K562 (cell line): ENCODE results near the gene MEGF11. TPM values are rescaled to one million over a fixed set of nuclear protein-coding genes. Genes with fewer than 3 reads are reported as not detected.
"Not testable (repeated sequence)": the region's sequence is repeated elsewhere in the genome, so short reads cannot be mapped to it uniquely, and the experiment has no call there.

ENCODE experiments used
- ATAC-seq: fragments of 200-7000 bp; cut with Tn5 transposase; 3 replicates; pipeline ENCODE4 v1.9.1; 2020; ENCODE audit warnings: moderate library complexity
- BruUV-seq: library from RNA; stranded (reverse); fragments of 400-500 nt; replicated peaks from 2 replicates; lab custom pipeline; 2021; lab: Mats Ljungman, UMichigan
- CTCF ChIA-PET: fragments of 300-600 bp; formaldehyde crosslinking; extraction: SDS; loops from one replicate; lab custom pipeline; 2021; ENCODE audit warnings: low intra/inter-chr PET ratio; lab: Yijun Ruan, JAX
- POLR2A ChIA-PET: fragments of 300-600, 350-650 bp; sonication (Branson Sonifier 250); formaldehyde crosslinking; extraction: SDS; loops from one replicate; lab custom pipeline; 2021; ENCODE audit warnings: antibody characterized with exemption, inconsistent platforms; lab: Yijun Ruan, JAX
- DNase-seq, 4 experiments: peaks; one replicate each; pipeline versions ENCODE4 v3.0.0 to v3.0.0-alpha.2; 2011 to 2018; ENCODE audit warnings: low spot score in 3 of 4, mixed read lengths in 3 of 4; ENCODE audit errors: extremely low read depth in 1 of 4
- FAIRE-seq: peaks from 2 replicates; lab custom pipeline; 2011; peaks lifted over from hg19 to GRCh38; lab: Jason Lieb, UNC
- H2AFZ ChIP-seq: 2 replicates; pipeline ENCODE4 v1.6.0; 2011; ENCODE audit warnings: low read depth, low read length, control low read depth, inconsistent platforms
- H3K27ac ChIP-seq: fragments of 200-600 bp; 3 replicates; pipeline ENCODE4 v1.8.0; 2011; ENCODE audit warnings: low read depth, mild to moderate bottlenecking, control low read depth, inconsistent platforms, low read length, moderate library complexity, mixed read lengths; ENCODE audit errors: extremely low read depth
- H3K27me3 ChIP-seq, 2 experiments: fragments of 300-600 bp in 1 of 2; 2 replicates in 1 of 2; 3 replicates in 1 of 2; pipeline versions ENCODE4 v1.6.0 to v1.8.0; 2011; ENCODE audit warnings: inconsistent platforms in 2 of 2, low read length in 2 of 2, mild to moderate bottlenecking in 1 of 2, mixed read lengths in 1 of 2, moderate library complexity in 1 of 2; ENCODE audit not compliant: control insufficient read depth in 2 of 2, insufficient read depth in 2 of 2
- H3K36me3 ChIP-seq: fragments of 300-600 bp; 3 replicates; pipeline ENCODE4 v1.8.0; 2011; ENCODE audit warnings: mild to moderate bottlenecking, low read length, inconsistent platforms; ENCODE audit not compliant: control insufficient read depth, insufficient read depth
- H3K4me1 ChIP-seq, 2 experiments: fragments of 200-600 bp in 1 of 2; replicated peaks in 1 of 2; 2 replicates in 1 of 2; 3 replicates in 1 of 2; pipeline versions ENCODE4 v1.5.1 to v1.8.0; 2011; ENCODE audit warnings: inconsistent platforms in 2 of 2, low read length in 2 of 2, mild to moderate bottlenecking in 1 of 2, mixed read lengths in 1 of 2, moderate library complexity in 1 of 2; ENCODE audit not compliant: control insufficient read depth in 2 of 2, insufficient read depth in 2 of 2
- H3K4me2 ChIP-seq: 2 replicates; pipeline ENCODE4 v1.6.1; 2011; ENCODE audit warnings: low read length, control low read depth, inconsistent platforms, mixed read lengths; ENCODE audit not compliant: insufficient read depth
- H3K4me3 ChIP-seq: fragments of 200-600 bp; sonication (generic), shearing (Covaris generic); 2 replicates; pipeline ENCODE4 v1.5.1; 2016; ENCODE audit warnings: control low read depth, inconsistent platforms
- H3K79me2 ChIP-seq: fragments of 200-600 bp; 3 replicates; pipeline ENCODE4 v1.8.0; 2011; ENCODE audit warnings: low read length, inconsistent platforms; ENCODE audit not compliant: control insufficient read depth, insufficient read depth
- H3K9ac ChIP-seq, 2 experiments: 2 replicates each; pipeline versions ENCODE4 v1.6.0 to v1.6.1; 2011; ENCODE audit warnings: low read depth in 2 of 2, low read length in 2 of 2, control low read depth in 1 of 2, inconsistent platforms in 1 of 2, mild to moderate bottlenecking in 1 of 2, mixed read lengths in 1 of 2; ENCODE audit not compliant: insufficient read depth in 1 of 2
- H3K9me1 ChIP-seq: one replicate; pipeline ENCODE4 v1.6.0; 2011; ENCODE audit warnings: inconsistent platforms, mild to moderate bottlenecking, low read length, moderate library complexity; ENCODE audit not compliant: control insufficient read depth, insufficient read depth
- H3K9me3 ChIP-seq: replicated peaks from 2 replicates; pipeline ENCODE4 v1.5.1; 2011; ENCODE audit warnings: low read depth, low read length, inconsistent platforms; ENCODE audit not compliant: control insufficient read depth, insufficient read depth
- H4K20me1 ChIP-seq: replicated peaks from 2 replicates; pipeline ENCODE4 v1.6.1; 2011; ENCODE audit warnings: low read length, inconsistent platforms, mixed read lengths; ENCODE audit not compliant: control insufficient read depth, insufficient read depth
- POLR2AphosphoS5 ChIP-seq: IDR thresholded peaks from 2 replicates; pipeline ENCODE4 v1.6.1; 2011; ENCODE audit warnings: mild to moderate bottlenecking, low read depth, low read length, moderate library complexity; ENCODE audit not compliant: control insufficient read depth, insufficient read depth
- TBP ChIP-seq: optimal IDR thresholded peaks from 2 replicates; pipeline ENCODE3; 2011; ENCODE audit warnings: low read depth, low read length, improper control_type of control experiment
- WGBS: fragments of 100-300 bp; shearing (Covaris generic); methylation state at CpG from one replicate; pipeline ENCODE4 v1.1.6; 2016; ENCODE audit warnings: low coverage, mixed read lengths; ENCODE audit not compliant: insufficient coverage; ENCODE audit errors: missing lambda C conversion rate; 5-methylcytosine and 5-hydroxymethylcytosine counted together
- in situ Hi-C: fragments of 300-500 bp; cut with MboI; formaldehyde crosslinking; loops from 4 replicates; pipeline ENCODE4 v1.15.0; 2018; ENCODE audit warnings: inconsistent platforms, mixed read lengths
- intact Hi-C: fragments of 100-400 bp; cut with micrococcal nuclease; formaldehyde crosslinking; loops from 2 replicates; pipeline ENCODE4 v1.14.2; 2022
- polyA plus RNA-seq, 8 experiments: library from polyadenylated mRNA; depleted of rRNA in 4 of 8; stranded (reverse) in 5 of 8; unstranded in 3 of 8; fragments of >200 nt; fragmentation: Nextera tagmentation in 2 of 8; fragmentation: Illumina TruSeq in 1 of 8; extraction: Ambion mirVana in 2 of 8; extraction: Trizol in 1 of 8; gene quantifications; 2 replicates each; pipeline versions ENCODE4 v1.2.1 to v1.2.3, GENCODE V29; 2011 to 2014; ENCODE audit warnings: inconsistent platforms in 1 of 8, missing spikeins in 1 of 8
- total RNA-seq, 7 experiments: library from RNA; depleted of rRNA in 6 of 7; stranded (reverse); fragments of >200 nt in 6 of 7; fragmentation: Illumina TruSeq in 2 of 7; extraction: Trizol in 2 of 7; gene quantifications; 2 replicates each; pipeline versions ENCODE4 v1.2.1 to v1.2.3, GENCODE V29; 2011 to 2021; ENCODE audit warnings: low replicate concordance in 1 of 7

Gene MEGF11
- total and polyA plus RNA-seq, 9 of the 15 experiments (the other 6 are each of a cell fraction or from before 2014, with no cell fraction given), result 0.06 to 0.23 (median 0.20) TPM; not detected in 6

- TF ChIP-seq POLR2AphosphoS5, result no peak
- TF ChIP-seq, all 486 proteins: peak for 21
Observed at GRCh38 chr15:65868546-65869125, 384.9 kb downstream of the MEGF11 start (continued).

GRCh38 chr15:65867933-65868332 is 385.6 kb downstream of the MEGF11 start:
- Histone ChIP-seq H3K4me2 (0 out of 2 replicates have a peak overlapping the region, but pooled peaks have one; percentile 96), H3K79me2 (peaks cover 36% of the 10 kb centered on the region), H2AFZ (peak overlapping the region; percentile 93; the same call in 1 of the 2 replicates), H3K4me1 (peaks cover 14% of the 10 kb centered on the region in 2 experiments; a peak in 4 of 5 replicates)
- H3K9ac ChIP-seq, BruUV-seq, DNase-seq, POLR2A ChIA-PET, H3K27me3 ChIP-seq, H4K20me1 ChIP-seq, CTCF ChIA-PET, ATAC-seq, H3K9me3 ChIP-seq, H3K4me3 ChIP-seq, H3K36me3 ChIP-seq, H3K27ac ChIP-seq: not testable (repeated sequence)
- 61% methylated on average over 6 of the region's 6 CpGs for WGBS
- in situ Hi-C loops, result loop anchor here (25.0 kb wide), 1 partner anchor 231 kb away; no protein-coding TSS in a partner anchor
- intact Hi-C loops, result loop anchor here (2.0 to 5.0 kb wide), 3 partner anchors 36 to 257 kb away; partner anchors contain the start of genes DENND4A and INTS14
- TF ChIP-seq TBP, result peak; percentile 40
- TF ChIP-seq, all 486 proteins: peak for 1; not testable (repeated sequence) for 485
- not testable (repeated sequence) for H3K9me1 ChIP-seq, FAIRE-seq
